ENCODE results near the gene TRIM60.

The TRIM60 gene

DNA sequence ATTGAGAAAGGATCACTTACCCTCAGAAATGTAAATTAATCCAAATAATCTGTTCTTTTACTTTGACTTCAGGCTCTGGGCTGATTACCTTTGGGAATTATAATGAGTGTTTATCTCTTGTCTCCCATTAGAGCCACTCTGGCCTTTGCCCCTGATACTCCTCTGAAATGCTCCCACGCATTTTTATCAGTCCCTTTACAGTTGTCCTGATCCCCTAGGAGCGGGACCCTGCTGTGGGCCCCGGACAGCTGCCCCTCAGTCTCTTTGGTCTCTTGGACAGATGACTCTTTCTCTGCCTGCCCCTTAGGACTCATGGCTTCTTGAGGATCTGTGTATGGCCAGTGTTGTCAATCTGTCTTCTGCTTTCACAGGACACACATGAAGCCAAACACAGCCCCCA lies 20.8 kb downstream of the TRIM60 start:
- H3K4me3 Mint-ChIP-seq, result no peak overlapping the region
- H3K27me3 Mint-ChIP-seq (ENCODE audit: low read depth), result peaks cover 3% of the 10 kb centered on the region
- no peak overlapping the region for H3K27ac Mint-ChIP-seq

DNA sequence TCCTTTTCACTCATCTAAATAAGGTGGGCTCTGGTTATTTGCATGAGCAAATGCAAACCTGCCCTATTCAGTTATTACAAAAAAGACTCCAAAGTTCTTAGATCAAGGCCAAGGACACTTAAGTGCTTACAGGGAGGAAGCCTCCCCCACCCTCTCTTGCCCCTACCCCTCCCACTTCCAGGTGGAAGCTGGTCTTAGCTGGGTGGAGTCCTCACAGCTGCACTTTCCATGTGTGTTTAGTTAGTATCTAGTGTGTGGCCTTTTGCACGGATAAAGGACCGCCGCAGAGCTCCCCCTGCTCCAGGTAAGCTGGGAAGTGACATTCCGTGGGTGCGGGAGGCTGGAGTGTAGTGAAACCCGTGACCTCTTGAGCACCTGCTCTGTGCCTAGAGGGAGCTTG lies 21.8 kb downstream of the TRIM60 start, which contains the start of gene TRIM75:
Gene TRIM75, plus strand, starts transcription at position 222 of the 400 bp plus-strand sequence. CDS start 5,282 bp downstream, outside the sequence.
- Mint-ChIP-seq H3K36me3 (ENCODE audit: low read depth) (no peaks in the 10 kb centered on the region), H3K27ac (no peak within 1 kb of the TSS), H3K27me3 (ENCODE audit: low read depth) (peaks cover 3% of the 10 kb centered on the region), H3K9me3 (no peaks in the 10 kb centered on the region), H3K4me1 (peaks cover 5% of the 10 kb centered on the region), H3K4me3 (no peak within 1 kb of the TSS)
- no peak for TF ChIP-seq CTCF (IDR thresholded peaks at IDR 0.05; ENCODE audit: unreplicated experiment in 3 of 3)

More for the DNA sequence above, 20.8 kb downstream of the TRIM60 start:
- Mint-ChIP-seq H3K9me3 (no peaks in the 10 kb centered on the region), H3K36me3 (ENCODE audit: low read depth) (no peaks in the 10 kb centered on the region), H3K4me1 (no peaks in the 10 kb centered on the region)
- no peak for TF ChIP-seq CTCF (IDR thresholded peaks at IDR 0.05; ENCODE audit: unreplicated experiment in 3 of 3)

GRCh38 chr4:165055601-165056000 lies 23.8 kb downstream of the TRIM60 start:
- Mint-ChIP-seq H3K9me3 (no peaks in the 10 kb centered on the region), H3K4me1 (peaks cover 24% of the 10 kb centered on the region), H3K27me3 (ENCODE audit: low read depth) (peaks cover 3% of the 10 kb centered on the region), H3K4me3 (no peak overlapping the region), H3K27ac (no peak overlapping the region), H3K36me3 (ENCODE audit: low read depth) (no peaks in the 10 kb centered on the region)
- no peak for TF ChIP-seq CTCF (IDR thresholded peaks at IDR 0.05; ENCODE audit: unreplicated experiment in 3 of 3)

- Mint-ChIP-seq H3K9me3 (no peaks in the 10 kb centered on the region), H3K4me3 (peak overlapping the region in 1 of 3 experiments; percentile 24), H3K27me3 (ENCODE audit: low read depth) (peaks cover 3% of the 10 kb centered on the region), H3K4me1 (peaks cover 27% of the 10 kb centered on the region), H3K36me3 (ENCODE audit: low read depth) (no peaks in the 10 kb centered on the region), H3K27ac (peak overlapping the region; percentile 34 to 90 (median 77))
- TF ChIP-seq CTCF (IDR thresholded peaks at IDR 0.05; ENCODE audit: unreplicated experiment in 3 of 3), result no peak
Observed at GRCh38 chr4:165058666-165059065, 26.9 kb downstream of the TRIM60 start.

GRCh38 chr4:165059386-165059785 lies 27.6 kb downstream of the TRIM60 start:
- TF ChIP-seq CTCF (IDR thresholded peaks at IDR 0.05; ENCODE audit: unreplicated experiment in 3 of 3), result no peak

GRCh38 chr4:165060938-165061337 lies 29.1 kb downstream of the TRIM60 start:
- peak; percentile 19 to 46 (median 42) for TF ChIP-seq CTCF (IDR thresholded peaks at IDR 0.05; ENCODE audit: unreplicated experiment in 3 of 3)
- H3K4me1 Mint-ChIP-seq, result peaks cover 27% of the 10 kb centered on the region

More at GRCh38 chr4:165059386-165059785, 27.6 kb downstream of the TRIM60 start:
- Mint-ChIP-seq H3K36me3 (ENCODE audit: low read depth) (no peaks in the 10 kb centered on the region), H3K4me1 (peaks cover 27% of the 10 kb centered on the region), H3K27me3 (ENCODE audit: low read depth) (peaks cover 3% of the 10 kb centered on the region), H3K9me3 (no peaks in the 10 kb centered on the region), H3K27ac (peak overlapping the region in 2 of 3 experiments; percentile 22 to 90), H3K4me3 (no peak overlapping the region)

More at GRCh38 chr4:165060938-165061337, 29.1 kb downstream of the TRIM60 start:
- Mint-ChIP-seq H3K27me3 (ENCODE audit: low read depth) (no peaks in the 10 kb centered on the region), H3K4me3 (no peak overlapping the region), H3K27ac (no peak overlapping the region), H3K9me3 (no peaks in the 10 kb centered on the region), H3K36me3 (ENCODE audit: low read depth) (no peaks in the 10 kb centered on the region)
